HL-60 (cell line): ENCODE data around the gene PRPH2.

Source experiments
- DNase-seq, 2 experiments: peaks; one replicate each; pipeline ENCODE4 v3.0.0-alpha.2; 2010 to 2020; ENCODE audit warnings: low read depth in 1 of 2, low spot score in 1 of 2
- H3K27ac ChIP-seq: fragments of 250-450 bp; sonication (Bioruptor Pico); replicated peaks from 2 replicates; pipeline ENCODE4 v1.5.1; 2020; ENCODE audit warnings: mild to moderate bottlenecking, moderate library complexity
- H3K27me3 ChIP-seq: fragments of 250-450 bp; sonication (Bioruptor Pico); 2 replicates; pipeline ENCODE4 v1.5.1; 2021; ENCODE audit warnings: mild to moderate bottlenecking, moderate library complexity; ENCODE audit not compliant: insufficient read depth, poor library complexity, severe bottlenecking
- H3K4me3 ChIP-seq: replicated peaks from 2 replicates; pipeline ENCODE4 v1.5.1; 2011; ENCODE audit warnings: mild to moderate bottlenecking, control low read depth, low read length; ENCODE audit not compliant: insufficient read depth
- CTCF ChIP-seq: IDR thresholded peaks from one replicate; pipeline ENCODE4 v1.5.1; 2011; ENCODE audit warnings: low read length, control low read depth, inconsistent platforms; ENCODE audit not compliant: insufficient read depth
- GABPA ChIP-seq: IDR thresholded peaks from 2 replicates; pipeline ENCODE4 v1.6.1; 2012; ENCODE audit warnings: low read depth
- POLR2AphosphoS5 ChIP-seq: IDR thresholded peaks from 2 replicates; pipeline ENCODE4 v1.6.1; 2012; ENCODE audit warnings: low read depth
- REST ChIP-seq: IDR thresholded peaks from 2 replicates; pipeline ENCODE4 v1.6.1; 2012; ENCODE audit warnings: low read depth; ENCODE audit not compliant: insufficient replicate concordance
- SPI1 ChIP-seq: IDR thresholded peaks from 2 replicates; pipeline ENCODE4 v1.6.1; 2012; ENCODE audit warnings: low read depth, mild to moderate bottlenecking, borderline replicate concordance

PRPH2 gene

GRCh38 chr6:42720739-42721138 is 1.7 kb downstream of the PRPH2 start:
- no peaks in the 10 kb centered on the region for H3K27me3 ChIP-seq
- H3K4me3 ChIP-seq, result no peak overlapping the region
- DNase-seq, result no peak
- no peak overlapping the region for H3K27ac ChIP-seq
- TF ChIP-seq SPI1, result no peak
- TF ChIP-seq POLR2AphosphoS5, result no peak
- TF ChIP-seq GABPA, result no peak
- no peak for TF ChIP-seq REST
- no peak for TF ChIP-seq CTCF

- TF ChIP-seq REST (no peak), SPI1 (no peak), GABPA (no peak), POLR2AphosphoS5 (no peak), CTCF (no peak)
- H3K27me3 ChIP-seq, result no peaks in the 10 kb centered on the region
- no peak overlapping the region for H3K4me3 ChIP-seq
- no peak for DNase-seq
- H3K27ac ChIP-seq, result no peak overlapping the region
These were observed 6.5 kb downstream of the PRPH2 start for GRCh38 chr6:42715871-42716270.

- H3K27ac ChIP-seq, result no peak overlapping the region
- TF ChIP-seq POLR2AphosphoS5 (no peak), SPI1 (no peak), REST (no peak)
- no peaks in the 10 kb centered on the region for H3K27me3 ChIP-seq
- H3K4me3 ChIP-seq, result no peak overlapping the region
- DNase-seq, result no peak
These were observed 8.2 kb downstream of the PRPH2 start for GRCh38 chr6:42714098-42714761.
